ENCODE results near the gene ZC3H10. TPM values are rescaled to one million over a fixed set of nuclear protein-coding genes. Genes with fewer than 3 reads are reported as not detected.
A peak's percentile ranks its signal among the peaks of the same experiment; 100 is the strongest.

The ZC3H10 gene
- total RNA-seq, 2 experiments from 2014 or later = 12.6 to 16.5 TPM

DNA sequence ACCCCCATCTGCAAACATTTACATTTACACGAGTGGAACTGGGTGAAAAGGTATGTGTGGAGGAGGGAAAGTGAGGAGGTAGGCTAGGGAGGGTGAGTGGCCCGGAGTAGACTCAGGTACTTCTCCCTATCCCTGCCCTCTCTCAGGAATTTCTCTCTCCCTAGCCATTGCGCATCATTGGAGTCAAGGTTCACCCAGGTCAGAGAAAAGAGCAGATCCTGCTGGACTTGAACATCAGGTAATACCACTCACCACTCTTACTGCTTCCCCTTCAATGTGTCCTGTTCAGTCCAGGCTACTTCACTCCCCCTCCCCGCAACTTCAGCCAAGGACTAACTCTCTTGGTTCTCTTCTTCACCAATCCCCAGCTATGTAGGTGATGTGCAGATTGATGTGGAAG lies 12.8 kb downstream of the ZC3H10 start:
- Histone ChIP-seq H3K4me3 (ENCODE audit: low read depth, low read length, poor library complexity, severe bottlenecking) (no peak overlapping the region), H3K9me3 (ENCODE audit: low read length) (0 out of 2 replicates have a peak, but pooled peaks cover 10% of the 10 kb centered on the region), H3K27ac (ENCODE audit: low read depth, low read length, poor library complexity, severe bottlenecking) (no peak overlapping the region), H3K36me3 (ENCODE audit: insufficient read depth, low read length) (peaks cover 58% of the 10 kb centered on the region), H4K20me1 (ENCODE audit: insufficient read depth, low read length) (no peaks in the 10 kb centered on the region), H3K79me2 (ENCODE audit: insufficient read depth, low read depth, low read length) (peaks cover 18% of the 10 kb centered on the region; the same call in 1 of the 2 replicates), H3K4me2 (ENCODE audit: low read length) (no peak overlapping the region), H2AFZ (ENCODE audit: low read length) (no peak overlapping the region), H3K9me2 (ENCODE audit: insufficient read depth, low read length) (no peaks in the 10 kb centered on the region), H3K4me1 (ENCODE audit: insufficient read depth, low read length, poor library complexity, severe bottlenecking) (peaks cover 26% of the 10 kb centered on the region)
- POLR2A ChIA-PET = no interaction called here
- no peak for DNase-seq (ENCODE audit: low spot score)
- TF ChIP-seq EZH2phosphoT487 (IDR thresholded peaks at IDR 0.05; ENCODE audit: borderline replicate concordance, low read depth, low read length) = no peak
- TF ChIP-seq, protein P1, sequence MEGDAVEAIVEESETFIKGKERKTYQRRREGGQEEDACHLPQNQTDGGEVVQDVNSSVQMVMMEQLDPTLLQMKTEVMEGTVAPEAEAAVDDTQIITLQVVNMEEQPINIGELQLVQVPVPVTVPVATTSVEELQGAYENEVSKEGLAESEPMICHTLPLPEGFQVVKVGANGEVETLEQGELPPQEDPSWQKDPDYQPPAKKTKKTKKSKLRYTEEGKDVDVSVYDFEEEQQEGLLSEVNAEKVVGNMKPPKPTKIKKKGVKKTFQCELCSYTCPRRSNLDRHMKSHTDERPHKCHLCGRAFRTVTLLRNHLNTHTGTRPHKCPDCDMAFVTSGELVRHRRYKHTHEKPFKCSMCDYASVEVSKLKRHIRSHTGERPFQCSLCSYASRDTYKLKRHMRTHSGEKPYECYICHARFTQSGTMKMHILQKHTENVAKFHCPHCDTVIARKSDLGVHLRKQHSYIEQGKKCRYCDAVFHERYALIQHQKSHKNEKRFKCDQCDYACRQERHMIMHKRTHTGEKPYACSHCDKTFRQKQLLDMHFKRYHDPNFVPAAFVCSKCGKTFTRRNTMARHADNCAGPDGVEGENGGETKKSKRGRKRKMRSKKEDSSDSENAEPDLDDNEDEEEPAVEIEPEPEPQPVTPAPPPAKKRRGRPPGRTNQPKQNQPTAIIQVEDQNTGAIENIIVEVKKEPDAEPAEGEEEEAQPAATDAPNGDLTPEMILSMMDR (conservative IDR thresholded peaks at IDR 0.05; ENCODE audit: low read length) = no peak
- intact Hi-C loops (cut with micrococcal nuclease; ENCODE audit: unreplicated experiment) = no loop called here
- CTCF ChIA-PET (ENCODE audit: unreplicated experiment) = no interaction called here
- BruUV-seq (replicated peaks) = no TSS peak

DNA sequence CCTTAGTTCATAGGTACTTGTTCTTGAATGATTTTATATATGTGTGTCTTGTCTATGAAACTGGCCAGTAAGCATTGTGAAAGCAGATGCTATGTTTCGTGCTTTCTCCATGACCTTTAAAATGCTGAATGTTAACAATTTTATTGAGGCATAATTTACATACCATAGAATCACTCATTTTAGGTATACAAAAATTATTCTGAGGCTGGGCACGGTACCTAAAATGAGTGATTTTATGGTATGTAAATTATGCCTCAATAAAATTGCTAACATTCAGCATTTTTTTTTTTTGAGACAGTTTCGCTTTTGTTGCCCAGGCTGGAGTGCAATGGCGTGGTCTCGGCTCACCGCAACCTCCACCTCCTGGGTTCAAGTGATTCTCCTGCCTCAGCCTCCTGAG lies 16.8 kb downstream of the ZC3H10 start:
- Histone ChIP-seq H3K9me2 (ENCODE audit: insufficient read depth, low read length) (no peaks in the 10 kb centered on the region), H3K27ac (ENCODE audit: low read depth, low read length, poor library complexity, severe bottlenecking) (no peak overlapping the region), H4K20me1 (ENCODE audit: insufficient read depth, low read length) (no peaks in the 10 kb centered on the region), H3K4me3 (ENCODE audit: low read depth, low read length, poor library complexity, severe bottlenecking) (no peak overlapping the region), H3K9me3 (ENCODE audit: low read length) (0 out of 2 replicates have a peak, but pooled peaks cover 10% of the 10 kb centered on the region), H3K4me2 (ENCODE audit: low read length) (no peak overlapping the region), H2AFZ (ENCODE audit: low read length) (no peak overlapping the region), H3K4me1 (ENCODE audit: insufficient read depth, low read length, poor library complexity, severe bottlenecking) (peaks cover 1% of the 10 kb centered on the region), H3K36me3 (ENCODE audit: insufficient read depth, low read length) (peaks cover 98% of the 10 kb centered on the region), H3K79me2 (ENCODE audit: insufficient read depth, low read depth, low read length) (peaks cover under 1% of the 10 kb centered on the region; the same call in 1 of the 2 replicates)
- intact Hi-C loops (cut with micrococcal nuclease; ENCODE audit: unreplicated experiment) = no loop called here
- no TSS peak for BruUV-seq (replicated peaks)
- DNase-seq (ENCODE audit: low spot score) = no peak
- no peak for TF ChIP-seq EZH2phosphoT487 (IDR thresholded peaks at IDR 0.05; ENCODE audit: borderline replicate concordance, low read depth, low read length)
- TF ChIP-seq, protein P1 (conservative IDR thresholded peaks at IDR 0.05; ENCODE audit: low read length) = no peak
- POLR2A ChIA-PET = no interaction called here
- CTCF ChIA-PET (ENCODE audit: unreplicated experiment) = no interaction called here

DNA sequence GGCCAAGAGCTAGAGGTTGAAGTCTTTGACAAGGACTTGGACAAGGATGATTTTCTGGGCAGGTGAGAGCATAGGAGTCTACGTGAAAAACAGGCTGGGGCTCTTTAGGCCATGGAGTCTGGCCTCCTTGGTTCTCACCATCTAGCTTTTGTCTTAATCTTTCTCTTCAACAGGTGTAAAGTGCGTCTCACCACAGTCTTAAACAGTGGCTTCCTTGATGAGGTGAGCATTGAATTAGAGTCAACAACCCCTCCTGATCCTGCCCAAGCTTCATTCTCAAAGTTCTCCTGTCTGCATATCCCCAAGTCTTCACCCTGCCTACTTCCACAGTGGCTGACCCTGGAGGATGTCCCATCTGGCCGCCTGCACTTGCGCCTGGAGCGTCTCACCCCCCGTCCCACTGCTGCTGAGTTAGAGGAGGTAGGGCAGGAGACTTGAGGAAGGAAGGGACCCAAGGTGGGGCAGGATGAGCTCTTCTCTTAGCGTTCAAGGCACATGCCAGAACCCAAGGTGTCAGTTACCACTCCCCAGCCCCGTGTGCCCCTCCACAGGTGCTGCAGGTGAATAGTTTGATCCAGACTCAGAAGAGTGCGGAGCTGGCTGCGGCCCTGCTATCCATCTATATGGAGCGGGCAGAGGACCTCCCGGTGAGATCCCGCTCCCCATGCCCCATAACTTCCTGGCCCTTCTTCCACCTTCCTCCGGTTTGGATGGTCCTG lies 19.9 kb downstream of the ZC3H10 start:
- no peaks in the 10 kb centered on the region for H3K9me2 ChIP-seq (ENCODE audit: insufficient read depth, low read length)
- H3K9me3 ChIP-seq (ENCODE audit: low read length) = no peaks in the 10 kb centered on the region
- TSS peak; percentile 43 for BruUV-seq (replicated peaks)
- no peak for TF ChIP-seq EZH2phosphoT487 (IDR thresholded peaks at IDR 0.05; ENCODE audit: borderline replicate concordance, low read depth, low read length)
- TF ChIP-seq, protein P1 (conservative IDR thresholded peaks at IDR 0.05; ENCODE audit: low read length) = no peak
- H2AFZ ChIP-seq (ENCODE audit: low read length) = no peak overlapping the region
- H3K4me3 ChIP-seq (ENCODE audit: low read depth, low read length, poor library complexity, severe bottlenecking) = no peak overlapping the region
- no peak overlapping the region for H3K4me2 ChIP-seq (ENCODE audit: low read length)
- intact Hi-C loops (cut with micrococcal nuclease; ENCODE audit: unreplicated experiment) = no loop called here
- no peaks in the 10 kb centered on the region for H3K79me2 ChIP-seq (ENCODE audit: insufficient read depth, low read depth, low read length)
- ChIA-PET CTCF (ENCODE audit: unreplicated experiment) (no interaction called here), POLR2A (interaction anchor here (0.6 kb wide), 2 partner anchors 13 to 524 kb away, joined by 5 to 8 read pairs; no protein-coding TSS in a partner anchor)
- no peaks in the 10 kb centered on the region for H3K4me1 ChIP-seq (ENCODE audit: insufficient read depth, low read length, poor library complexity, severe bottlenecking)
- no peaks in the 10 kb centered on the region for H4K20me1 ChIP-seq (ENCODE audit: insufficient read depth, low read length)
- no peak overlapping the region for H3K27ac ChIP-seq (ENCODE audit: low read depth, low read length, poor library complexity, severe bottlenecking)
- DNase-seq (ENCODE audit: low spot score) = no peak
- peaks cover 93% of the 10 kb centered on the region for H3K36me3 ChIP-seq (ENCODE audit: insufficient read depth, low read length)

Measured in OCI-LY7 (cell line).